GM23338 (cell line): ENCODE measurements around the gene PGM3. TPM values are rescaled to one million over a fixed set of nuclear protein-coding genes. Genes with fewer than 3 reads are reported as not detected.

ENCODE experiments used
- ATAC-seq: fragments of 200-7000 bp; cut with Tn5 transposase; 3 replicates; pipeline ENCODE4 v1.9.1; 2020
- DNase-seq: peaks from one replicate; pipeline ENCODE4 v3.0.0-alpha.2; 2015; ENCODE audit warnings: low spot score
- H2AFZ ChIP-seq: fragments of 200-600 bp; sonication (generic); 2 replicates; pipeline ENCODE4 v1.8.0; 2016; ENCODE audit warnings: antibody characterized with exemption, mild to moderate bottlenecking, moderate library complexity
- H3F3A ChIP-seq: fragments of 200-600 bp; sonication (generic); replicated peaks from 2 replicates; pipeline ENCODE4 v1.8.0; 2017; ENCODE audit warnings: antibody characterized with exemption, mixed run types, low read depth
- H3K27ac ChIP-seq: fragments of 200-600 bp; sonication (generic); 2 replicates; pipeline ENCODE4 v1.6.1; 2016; ENCODE audit warnings: low read depth
- H3K27me3 ChIP-seq: fragments of 200-600 bp; sonication (generic); 2 replicates; pipeline ENCODE4 v1.8.0; 2016; ENCODE audit warnings: mild to moderate bottlenecking, mixed run types, moderate library complexity; ENCODE audit not compliant: insufficient read depth
- H3K36me3 ChIP-seq: fragments of 200-600 bp; sonication (generic); 2 replicates; pipeline ENCODE4 v1.8.0; 2016; ENCODE audit warnings: mild to moderate bottlenecking; ENCODE audit not compliant: insufficient read depth
- H3K4me1 ChIP-seq: fragments of 200-600 bp; sonication (generic); 2 replicates; pipeline ENCODE4 v1.8.0; 2016; ENCODE audit warnings: mild to moderate bottlenecking, moderate library complexity; ENCODE audit not compliant: insufficient read depth
- H3K4me2 ChIP-seq: fragments of 200-600 bp; sonication (generic); 2 replicates; pipeline ENCODE4 v1.7.1; 2017; ENCODE audit warnings: mixed run types
- H3K4me3 ChIP-seq: fragments of 200-600 bp; sonication (generic); 2 replicates; pipeline ENCODE4 v1.6.1; 2016; ENCODE audit warnings: mixed run types
- H3K79me2 ChIP-seq: fragments of 200-600 bp; sonication (generic); replicated peaks from 2 replicates; pipeline ENCODE4 v1.8.0; 2017; ENCODE audit warnings: mild to moderate bottlenecking; ENCODE audit not compliant: insufficient read depth
- H3K9me2 ChIP-seq: fragments of 200-600 bp; sonication (generic); 2 replicates; pipeline ENCODE4 v1.8.0; 2017; ENCODE audit not compliant: insufficient read depth
- H4K20me1 ChIP-seq: fragments of 200-600 bp; sonication (generic); replicated peaks from 2 replicates; pipeline ENCODE4 v1.8.0; 2017; ENCODE audit warnings: mild to moderate bottlenecking; ENCODE audit not compliant: insufficient read depth
- H3K27ac Mint-ChIP-seq: 2 replicates; pipeline ENCODE4 v1.8.0; 2020; ENCODE audit warnings: inconsistent platforms, mild to moderate bottlenecking, moderate library complexity, mixed read lengths
- H3K27me3 Mint-ChIP-seq: 3 replicates; pipeline ENCODE4 v1.8.0; 2022; ENCODE audit warnings: low read depth, mild to moderate bottlenecking, moderate library complexity, mixed read lengths, inconsistent platforms; ENCODE audit not compliant: insufficient read depth, poor library complexity
- H3K36me3 Mint-ChIP-seq: 3 replicates; pipeline ENCODE4 v1.8.0; 2021; ENCODE audit warnings: low read depth, mild to moderate bottlenecking, inconsistent platforms, moderate library complexity, mixed read lengths
- H3K4me1 Mint-ChIP-seq: 3 replicates; pipeline ENCODE4 v1.8.0; 2020; ENCODE audit warnings: mild to moderate bottlenecking, inconsistent platforms, mixed read lengths
- H3K4me3 Mint-ChIP-seq: 3 replicates; pipeline ENCODE4 v1.8.0; 2021; ENCODE audit warnings: moderate library complexity, mild to moderate bottlenecking, inconsistent platforms, mixed read lengths
- H3K9me3 Mint-ChIP-seq: 3 replicates; pipeline ENCODE4 v1.8.0; 2020; ENCODE audit warnings: moderate library complexity, mild to moderate bottlenecking, inconsistent platforms, mixed read lengths
- CREB1 ChIP-seq: fragments of 250-450 bp; sonication (Bioruptor Pico); IDR thresholded peaks from 2 replicates; pipeline ENCODE4 v1.5.0; 2020; ENCODE audit warnings: low read depth, mild to moderate bottlenecking, moderate library complexity
- ETS1 ChIP-seq: IDR thresholded peaks from 2 replicates; pipeline ENCODE4 v1.6.1; 2016; ENCODE audit warnings: antibody characterized with exemption
- EZH2 ChIP-seq: fragments of 200-600 bp; sonication (generic); IDR thresholded peaks from one replicate; pipeline ENCODE4 v1.8.0; 2017; ENCODE audit warnings: antibody characterized with exemption, mild to moderate bottlenecking, low read depth; ENCODE audit not compliant: unreplicated experiment
- EZH2phosphoT487 ChIP-seq: fragments of 200-600 bp; sonication (generic); IDR thresholded peaks from one replicate; pipeline ENCODE4 v1.8.1; 2018; ENCODE audit warnings: antibody characterized with exemption; ENCODE audit not compliant: unreplicated experiment
- JUNB ChIP-seq: IDR thresholded peaks from one replicate; pipeline ENCODE4 v1.6.1; 2016; ENCODE audit warnings: antibody characterized with exemption; ENCODE audit not compliant: unreplicated experiment
- NANOG ChIP-seq: IDR thresholded peaks from 2 replicates; pipeline ENCODE4 v1.6.1; 2016; ENCODE audit warnings: antibody characterized with exemption, borderline replicate concordance
- POLR2AphosphoS5 ChIP-seq: IDR thresholded peaks from 2 replicates; pipeline ENCODE4 v1.6.1; 2016; ENCODE audit warnings: antibody characterized with exemption, low read depth
- STAT1 ChIP-seq: IDR thresholded peaks from one replicate; pipeline ENCODE4 v1.6.1; 2016; ENCODE audit warnings: antibody characterized with exemption; ENCODE audit not compliant: unreplicated experiment
- ZNF114 ChIP-seq: fragments of 250-450 bp; sonication (Bioruptor Pico); IDR thresholded peaks from 2 replicates; pipeline ENCODE4 v1.5.0; 2020; ENCODE audit warnings: mild to moderate bottlenecking, moderate library complexity
- ZNF331 ChIP-seq: fragments of 250-450 bp; sonication (Bioruptor Pico); IDR thresholded peaks from 2 replicates; pipeline ENCODE4 v1.5.0; 2020; ENCODE audit warnings: low read depth, mild to moderate bottlenecking, moderate library complexity
- polyA plus RNA-seq: library from polyadenylated mRNA; unstranded; fragments of >200 nt; fragmentation: Nextera tagmentation; extraction: Ambion mirVana; gene quantifications from 2 replicates; pipeline ENCODE4 v1.2.1, GENCODE V29; 2016
- total RNA-seq: library from RNA; depleted of rRNA; stranded (reverse); fragments of >200 nt; shearing (Covaris generic); gene quantifications from 2 replicates; pipeline ENCODE4 v1.2.3, GENCODE V29; 2014
- TF ChIP-seq, protein P1 (sequence below): IDR thresholded peaks from one replicate; pipeline ENCODE4 v1.6.1; 2018; ENCODE audit warnings: antibody characterized with exemption; ENCODE audit not compliant: unreplicated experiment
- TF ChIP-seq, protein P2 (sequence below): fragments of 250-450 bp; sonication (Bioruptor Pico); IDR thresholded peaks from 2 replicates; pipeline ENCODE4 v1.5.0; 2020; ENCODE audit warnings: mild to moderate bottlenecking, moderate library complexity

PGM3 gene
- total and polyA plus RNA-seq, 2 experiments from 2014 or later, result 23.8 to 35.3 TPM

DNA sequence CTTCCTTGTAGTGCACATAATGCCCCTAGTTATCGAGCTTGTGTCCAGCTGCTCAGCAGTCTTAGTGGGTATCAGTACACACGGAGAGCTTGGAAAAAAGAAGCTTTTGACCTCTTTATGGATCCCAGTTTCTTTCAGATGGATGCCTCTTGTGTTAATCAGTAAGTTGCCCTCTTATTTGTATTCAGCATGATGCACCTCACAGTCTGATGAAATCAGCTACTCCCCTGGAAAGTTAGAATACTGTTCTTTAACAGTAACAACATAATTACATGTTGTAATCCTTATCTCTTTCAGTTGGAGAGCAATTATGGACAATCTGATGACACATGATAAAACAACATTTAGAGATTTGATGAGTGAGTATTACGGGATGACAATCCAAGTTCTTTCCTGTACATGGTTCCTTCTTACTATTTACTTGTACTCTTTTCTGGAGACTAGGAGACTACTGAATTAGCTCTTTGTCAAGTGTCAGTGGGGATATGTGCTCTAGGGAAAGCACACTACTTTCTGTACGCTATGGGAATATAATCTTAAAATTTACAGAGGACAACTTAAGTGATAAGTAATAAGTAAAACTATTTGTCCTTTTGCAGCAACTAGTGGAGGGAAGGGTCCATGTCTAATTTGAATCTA lies 39.1 kb downstream of the PGM3 start:
- H3K9me2 ChIP-seq, result no peaks in the 10 kb centered on the region
- no peaks in the 10 kb centered on the region for H3K27me3 ChIP-seq
- Mint-ChIP-seq H3K27me3 (peaks cover 4% of the 10 kb centered on the region), H3K27ac (no peak overlapping the region), H3K4me1 (no peaks in the 10 kb centered on the region), H3K9me3 (no peaks in the 10 kb centered on the region), H3K36me3 (peaks cover 18% of the 10 kb centered on the region; the same call in 2 of the 3 replicates), H3K4me3 (no peak overlapping the region)
- H3K4me1 ChIP-seq, result no peaks in the 10 kb centered on the region
- H3K36me3 ChIP-seq, result peaks cover 15% of the 10 kb centered on the region; the same call in 1 of the 2 replicates
- TF ChIP-seq ZNF331 (CRISPR knock-in tag) (no peak), STAT1 (no peak), ZNF114 (CRISPR knock-in tag) (no peak), CREB1 (no peak), ETS1 (no peak)
- TF ChIP-seq, protein P1, sequence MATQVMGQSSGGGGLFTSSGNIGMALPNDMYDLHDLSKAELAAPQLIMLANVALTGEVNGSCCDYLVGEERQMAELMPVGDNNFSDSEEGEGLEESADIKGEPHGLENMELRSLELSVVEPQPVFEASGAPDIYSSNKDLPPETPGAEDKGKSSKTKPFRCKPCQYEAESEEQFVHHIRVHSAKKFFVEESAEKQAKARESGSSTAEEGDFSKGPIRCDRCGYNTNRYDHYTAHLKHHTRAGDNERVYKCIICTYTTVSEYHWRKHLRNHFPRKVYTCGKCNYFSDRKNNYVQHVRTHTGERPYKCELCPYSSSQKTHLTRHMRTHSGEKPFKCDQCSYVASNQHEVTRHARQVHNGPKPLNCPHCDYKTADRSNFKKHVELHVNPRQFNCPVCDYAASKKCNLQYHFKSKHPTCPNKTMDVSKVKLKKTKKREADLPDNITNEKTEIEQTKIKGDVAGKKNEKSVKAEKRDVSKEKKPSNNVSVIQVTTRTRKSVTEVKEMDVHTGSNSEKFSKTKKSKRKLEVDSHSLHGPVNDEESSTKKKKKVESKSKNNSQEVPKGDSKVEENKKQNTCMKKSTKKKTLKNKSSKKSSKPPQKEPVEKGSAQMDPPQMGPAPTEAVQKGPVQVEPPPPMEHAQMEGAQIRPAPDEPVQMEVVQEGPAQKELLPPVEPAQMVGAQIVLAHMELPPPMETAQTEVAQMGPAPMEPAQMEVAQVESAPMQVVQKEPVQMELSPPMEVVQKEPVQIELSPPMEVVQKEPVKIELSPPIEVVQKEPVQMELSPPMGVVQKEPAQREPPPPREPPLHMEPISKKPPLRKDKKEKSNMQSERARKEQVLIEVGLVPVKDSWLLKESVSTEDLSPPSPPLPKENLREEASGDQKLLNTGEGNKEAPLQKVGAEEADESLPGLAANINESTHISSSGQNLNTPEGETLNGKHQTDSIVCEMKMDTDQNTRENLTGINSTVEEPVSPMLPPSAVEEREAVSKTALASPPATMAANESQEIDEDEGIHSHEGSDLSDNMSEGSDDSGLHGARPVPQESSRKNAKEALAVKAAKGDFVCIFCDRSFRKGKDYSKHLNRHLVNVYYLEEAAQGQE, result no peak
- H3K79me2 ChIP-seq, result no peaks in the 10 kb centered on the region
- no peak overlapping the region for H3K27ac ChIP-seq
- no peak overlapping the region for H3K4me3 ChIP-seq
- ATAC-seq (no peak), DNase-seq (no peak)
- no peak overlapping the region for H3K4me2 ChIP-seq
- no peak overlapping the region for H2AFZ ChIP-seq
- H3F3A ChIP-seq, result no peaks in the 10 kb centered on the region
- no peaks in the 10 kb centered on the region for H4K20me1 ChIP-seq

DNA sequence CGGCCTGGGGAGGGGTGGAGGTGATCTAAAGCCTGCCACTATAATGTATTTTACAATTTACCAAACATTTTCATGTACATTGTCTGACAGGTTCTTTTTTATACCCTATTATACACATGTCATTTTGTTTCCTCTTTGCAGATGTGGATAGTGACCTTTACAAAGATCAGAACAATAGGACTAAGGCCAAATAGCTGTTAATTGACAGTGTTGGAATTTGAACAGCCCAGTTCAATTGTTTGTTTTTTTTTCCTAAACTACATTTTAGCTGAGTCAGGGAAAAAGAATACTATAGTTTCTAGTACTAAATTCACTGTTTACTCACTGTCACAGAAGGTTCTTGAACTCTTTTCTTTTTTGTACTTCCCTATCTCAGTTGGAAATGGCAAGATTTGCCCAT lies 40.2 kb downstream of the PGM3 start:
- Histone ChIP-seq H2AFZ (no peak overlapping the region), H3K9me2 (no peaks in the 10 kb centered on the region), H3K4me2 (no peak overlapping the region), H3K4me3 (no peak overlapping the region), H4K20me1 (no peaks in the 10 kb centered on the region), H3K27ac (no peak overlapping the region), H3F3A (no peaks in the 10 kb centered on the region), H3K4me1 (no peaks in the 10 kb centered on the region), H3K79me2 (no peaks in the 10 kb centered on the region), H3K36me3 (peaks cover 15% of the 10 kb centered on the region; the same call in 1 of the 2 replicates), H3K27me3 (no peaks in the 10 kb centered on the region)
- peaks cover 4% of the 10 kb centered on the region for H3K27me3 Mint-ChIP-seq
- ATAC-seq (no peak), DNase-seq (no peak)
- H3K9me3 Mint-ChIP-seq, result no peaks in the 10 kb centered on the region
- no peak overlapping the region for H3K27ac Mint-ChIP-seq
- no peaks in the 10 kb centered on the region for H3K4me1 Mint-ChIP-seq
- H3K4me3 Mint-ChIP-seq, result no peak overlapping the region
- H3K36me3 Mint-ChIP-seq, result peaks cover 18% of the 10 kb centered on the region; the same call in 2 of the 3 replicates
- no peak for TF ChIP-seq POLR2AphosphoS5
- no peak for TF ChIP-seq EZH2phosphoT487
- no peak for TF ChIP-seq NANOG
- no peak for TF ChIP-seq JUNB
- TF ChIP-seq EZH2, result no peak
- TF ChIP-seq, protein P2, sequence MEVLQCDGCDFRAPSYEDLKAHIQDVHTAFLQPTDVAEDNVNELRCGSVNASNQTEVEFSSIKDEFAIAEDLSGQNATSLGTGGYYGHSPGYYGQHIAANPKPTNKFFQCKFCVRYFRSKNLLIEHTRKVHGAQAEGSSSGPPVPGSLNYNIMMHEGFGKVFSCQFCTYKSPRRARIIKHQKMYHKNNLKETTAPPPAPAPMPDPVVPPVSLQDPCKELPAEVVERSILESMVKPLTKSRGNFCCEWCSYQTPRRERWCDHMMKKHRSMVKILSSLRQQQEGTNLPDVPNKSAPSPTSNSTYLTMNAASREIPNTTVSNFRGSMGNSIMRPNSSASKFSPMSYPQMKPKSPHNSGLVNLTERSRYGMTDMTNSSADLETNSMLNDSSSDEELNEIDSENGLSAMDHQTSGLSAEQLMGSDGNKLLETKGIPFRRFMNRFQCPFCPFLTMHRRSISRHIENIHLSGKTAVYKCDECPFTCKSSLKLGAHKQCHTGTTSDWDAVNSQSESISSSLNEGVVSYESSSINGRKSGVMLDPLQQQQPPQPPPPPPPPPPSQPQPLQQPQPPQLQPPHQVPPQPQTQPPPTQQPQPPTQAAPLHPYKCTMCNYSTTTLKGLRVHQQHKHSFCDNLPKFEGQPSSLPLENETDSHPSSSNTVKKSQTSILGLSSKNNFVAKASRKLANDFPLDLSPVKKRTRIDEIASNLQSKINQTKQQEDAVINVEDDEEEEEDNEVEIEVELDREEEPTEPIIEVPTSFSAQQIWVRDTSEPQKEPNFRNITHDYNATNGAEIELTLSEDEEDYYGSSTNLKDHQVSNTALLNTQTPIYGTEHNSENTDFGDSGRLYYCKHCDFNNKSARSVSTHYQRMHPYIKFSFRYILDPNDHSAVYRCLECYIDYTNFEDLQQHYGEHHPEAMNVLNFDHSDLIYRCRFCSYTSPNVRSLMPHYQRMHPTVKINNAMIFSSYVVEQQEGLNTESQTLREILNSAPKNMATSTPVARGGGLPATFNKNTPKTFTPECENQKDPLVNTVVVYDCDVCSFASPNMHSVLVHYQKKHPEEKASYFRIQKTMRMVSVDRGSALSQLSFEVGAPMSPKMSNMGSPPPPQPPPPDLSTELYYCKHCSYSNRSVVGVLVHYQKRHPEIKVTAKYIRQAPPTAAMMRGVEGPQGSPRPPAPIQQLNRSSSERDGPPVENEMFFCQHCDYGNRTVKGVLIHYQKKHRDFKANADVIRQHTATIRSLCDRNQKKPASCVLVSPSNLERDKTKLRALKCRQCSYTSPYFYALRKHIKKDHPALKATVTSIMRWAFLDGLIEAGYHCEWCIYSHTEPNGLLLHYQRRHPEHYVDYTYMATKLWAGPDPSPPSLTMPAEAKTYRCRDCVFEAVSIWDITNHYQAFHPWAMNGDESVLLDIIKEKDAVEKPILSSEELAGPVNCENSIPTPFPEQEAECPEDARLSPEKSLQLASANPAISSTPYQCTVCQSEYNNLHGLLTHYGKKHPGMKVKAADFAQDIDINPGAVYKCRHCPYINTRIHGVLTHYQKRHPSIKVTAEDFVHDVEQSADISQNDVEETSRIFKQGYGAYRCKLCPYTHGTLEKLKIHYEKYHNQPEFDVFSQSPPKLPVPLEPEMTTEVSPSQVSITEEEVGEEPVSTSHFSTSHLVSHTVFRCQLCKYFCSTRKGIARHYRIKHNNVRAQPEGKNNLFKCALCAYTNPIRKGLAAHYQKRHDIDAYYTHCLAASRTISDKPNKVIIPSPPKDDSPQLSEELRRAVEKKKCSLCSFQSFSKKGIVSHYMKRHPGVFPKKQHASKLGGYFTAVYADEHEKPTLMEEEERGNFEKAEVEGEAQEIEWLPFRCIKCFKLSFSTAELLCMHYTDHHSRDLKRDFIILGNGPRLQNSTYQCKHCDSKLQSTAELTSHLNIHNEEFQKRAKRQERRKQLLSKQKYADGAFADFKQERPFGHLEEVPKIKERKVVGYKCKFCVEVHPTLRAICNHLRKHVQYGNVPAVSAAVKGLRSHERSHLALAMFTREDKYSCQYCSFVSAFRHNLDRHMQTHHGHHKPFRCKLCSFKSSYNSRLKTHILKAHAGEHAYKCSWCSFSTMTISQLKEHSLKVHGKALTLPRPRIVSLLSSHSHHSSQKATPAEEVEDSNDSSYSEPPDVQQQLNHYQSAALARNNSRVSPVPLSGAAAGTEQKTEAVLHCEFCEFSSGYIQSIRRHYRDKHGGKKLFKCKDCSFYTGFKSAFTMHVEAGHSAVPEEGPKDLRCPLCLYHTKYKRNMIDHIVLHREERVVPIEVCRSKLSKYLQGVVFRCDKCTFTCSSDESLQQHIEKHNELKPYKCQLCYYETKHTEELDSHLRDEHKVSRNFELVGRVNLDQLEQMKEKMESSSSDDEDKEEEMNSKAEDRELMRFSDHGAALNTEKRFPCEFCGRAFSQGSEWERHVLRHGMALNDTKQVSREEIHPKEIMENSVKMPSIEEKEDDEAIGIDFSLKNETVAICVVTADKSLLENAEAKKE (CRISPR knock-in tag), result no peak
- no peak for TF ChIP-seq ZNF331 (CRISPR knock-in tag)
